AG04450 (cell line): Measurements from ENCODE around the gene KRTAP5-2. TPM values are rescaled to one million over a fixed set of nuclear protein-coding genes. Genes with fewer than 3 reads are reported as not detected.
"Not testable (repeated sequence)": the region's sequence is repeated elsewhere in the genome, so short reads cannot be mapped to it uniquely, and the experiment has no call there.

Source experiments
- CTCF ChIA-PET: fragments of 300-600, 350-600 bp; formaldehyde crosslinking; extraction: SDS; loops from one replicate; lab custom pipeline; 2022; ENCODE audit warnings: antibody characterized with exemption, inconsistent platforms; lab: Charles Lee
- POLR2A ChIA-PET: fragments of 350-600 bp; formaldehyde crosslinking; extraction: SDS; loops from one replicate; lab custom pipeline; 2021; ENCODE audit warnings: antibody characterized with exemption, inconsistent platforms; lab: Yijun Ruan, JAX
- DNase-seq: peaks from one replicate; pipeline ENCODE4 v3.0.0-alpha.2; 2011; ENCODE audit warnings: low read depth, low spot score
- H3K27ac ChIP-seq: one replicate; pipeline ENCODE4 v1.5.1; 2012; ENCODE audit warnings: low read depth, low read length, control low read depth
- H3K27me3 ChIP-seq: one replicate; pipeline ENCODE4 v1.6.0; 2012; ENCODE audit warnings: low read length; ENCODE audit not compliant: control insufficient read depth, insufficient read depth
- H3K4me3 ChIP-seq: 2 replicates; pipeline ENCODE4 v1.5.1; 2011; ENCODE audit warnings: mild to moderate bottlenecking, low read depth, low read length, control low read depth
- H3K9me3 ChIP-seq: 2 replicates; pipeline ENCODE4 v1.5.1; 2012; ENCODE audit warnings: low read length; ENCODE audit not compliant: control insufficient read depth, insufficient read depth
- CTCF ChIP-seq: IDR thresholded peaks from 2 replicates; pipeline ENCODE4 v1.5.1; 2011; ENCODE audit warnings: low read depth, low read length, control low read depth, inconsistent platforms
- polyA minus RNA-seq: library from RNA; depleted of rRNA, polyadenylated mRNA; stranded (reverse); fragments of >200 nt; gene quantifications from 2 replicates; pipeline ENCODE4 v1.2.3, GENCODE V29; 2011; rRNA and poly(A)+ RNA removed
- polyA plus RNA-seq: library from polyadenylated mRNA; depleted of rRNA; stranded (reverse); fragments of >200 nt; gene quantifications from 2 replicates; pipeline ENCODE4 v1.2.3, GENCODE V29; 2011; rRNA removed

The KRTAP5-2 gene, protein sequence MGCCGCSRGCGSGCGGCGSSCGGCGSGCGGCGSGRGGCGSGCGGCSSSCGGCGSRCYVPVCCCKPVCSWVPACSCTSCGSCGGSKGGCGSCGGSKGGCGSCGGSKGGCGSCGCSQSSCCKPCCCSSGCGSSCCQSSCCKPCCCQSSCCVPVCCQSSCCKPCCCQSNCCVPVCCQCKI
- polyA plus RNA-seq (not detected in 2 replicates), polyA minus RNA-seq (not detected in 2 replicates)

GRCh38 chr11:1597994-1598380 lies at the start of gene KRTAP5-2:
KRTAP5-2 (minus strand) TSS chr11:1598294; CDS start chr11:1598250, 44 bp downstream.
- Histone ChIP-seq H3K27ac (no peak within 1 kb of the TSS), H3K27me3 (peaks cover 37% of the 10 kb centered on the region), H3K4me3 (no peak within 1 kb of the TSS), H3K9me3 (no peaks in the 10 kb centered on the region)
- DNase-seq, result no peak
- ChIA-PET CTCF (interaction anchor here (0.7 kb wide), 2 partner anchors 16 to 302 kb away, joined by 3 to 6 read pairs; no protein-coding TSS in a partner anchor), POLR2A (interaction anchor here (0.6 kb wide), 1 partner anchor 20 kb away, joined by 3 read pairs; no protein-coding TSS in a partner anchor)
- TF ChIP-seq CTCF, result no peak

DNA sequence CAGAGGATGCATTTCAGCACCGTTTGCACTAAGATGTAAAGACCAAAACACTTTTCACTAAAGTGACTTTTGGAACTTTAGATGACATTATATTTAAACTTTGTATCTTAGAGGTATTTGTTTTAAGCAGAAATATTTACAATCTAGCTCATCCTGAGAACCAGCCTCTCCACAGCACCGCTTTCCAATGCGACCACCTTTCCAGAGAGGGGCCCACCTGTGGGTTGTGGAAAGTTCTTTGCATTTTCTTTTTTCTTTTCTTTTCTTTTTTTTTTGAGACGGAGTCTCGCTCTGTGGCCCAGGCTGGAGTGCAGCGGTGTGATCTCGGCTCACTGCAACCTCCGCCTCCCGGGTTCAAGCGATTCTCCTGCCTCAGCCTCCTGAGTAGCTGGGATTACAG lies 48.4 kb upstream of the KRTAP5-2 start:
- POLR2A ChIA-PET, result interaction anchor here (0.6 kb wide), 1 partner anchor 319 kb away, joined by 3 read pairs; no protein-coding TSS in a partner anchor
- CTCF ChIA-PET, result not testable (repeated sequence)

GRCh38 chr11:1645357-1645821 lies 47.3 kb upstream of the KRTAP5-2 start:
- no peak for TF ChIP-seq CTCF
- POLR2A ChIA-PET, result no interaction called here
- H3K4me3 ChIP-seq, result no peak overlapping the region
- CTCF ChIA-PET, result interaction anchor here (1.2 kb wide), 1 partner anchor 49 kb away, joined by 3 read pairs; no protein-coding TSS in a partner anchor
- H3K27me3 ChIP-seq, result peaks cover 18% of the 10 kb centered on the region
- DNase-seq, result no peak
- no peak overlapping the region for H3K27ac ChIP-seq
- H3K9me3 ChIP-seq, result no peaks in the 10 kb centered on the region

More for the DNA sequence above, 48.4 kb upstream of the KRTAP5-2 start:
- not testable (repeated sequence) for DNase-seq, H3K9me3 ChIP-seq, H3K4me3 ChIP-seq, H3K27ac ChIP-seq
- H3K27me3 ChIP-seq, result peaks cover 20% of the 10 kb centered on the region

- no peak for DNase-seq
- no peak for TF ChIP-seq CTCF
- H3K4me3 ChIP-seq, result no peak overlapping the region
- peaks cover 19% of the 10 kb centered on the region for H3K27me3 ChIP-seq
- ChIA-PET CTCF (interaction anchor here (1.2 kb wide), 1 partner anchor 49 kb away, joined by 3 read pairs; no protein-coding TSS in a partner anchor), POLR2A (no interaction called here)
- H3K9me3 ChIP-seq, result no peaks in the 10 kb centered on the region
- H3K27ac ChIP-seq, result no peak overlapping the region
Measured at GRCh38 chr11:1644601-1645356, 46.7 kb upstream of the KRTAP5-2 start.

DNA sequence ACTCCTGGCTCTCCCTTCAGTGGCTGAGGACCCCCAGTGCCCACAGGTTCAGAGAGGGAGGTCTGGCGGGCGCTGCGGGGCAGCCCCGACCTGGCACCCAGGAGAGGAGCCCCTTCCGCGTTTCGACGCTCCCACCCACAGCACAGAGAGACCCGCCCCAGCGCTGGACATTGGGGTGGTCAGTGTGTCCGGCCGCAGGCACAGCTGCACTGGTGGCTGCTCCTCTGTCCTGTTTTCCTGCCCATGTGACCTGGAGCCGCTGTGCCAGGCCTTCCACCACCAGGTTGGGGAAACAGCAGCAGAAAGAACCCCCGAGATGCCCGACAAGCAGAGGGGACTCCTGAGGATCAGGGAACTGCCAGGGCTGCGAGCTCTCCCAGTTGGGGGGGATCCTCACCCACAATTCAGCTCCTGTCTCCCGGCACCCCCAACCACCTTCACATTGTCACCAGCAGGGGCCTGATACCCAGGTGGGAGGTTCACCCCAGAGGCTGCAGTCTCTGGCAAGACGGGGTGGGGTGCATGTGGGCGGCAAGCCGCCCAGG lies 45.1 kb upstream of the KRTAP5-2 start:
- ChIA-PET POLR2A (no interaction called here), CTCF (interaction anchor here (1.4 kb wide), 2 partner anchors 9 to 11 kb away, joined by 4 to 11 read pairs; no protein-coding TSS in a partner anchor)
- Histone ChIP-seq H3K27ac (no peak overlapping the region), H3K4me3 (no peak overlapping the region), H3K9me3 (no peaks in the 10 kb centered on the region), H3K27me3 (peaks cover 30% of the 10 kb centered on the region)
- TF ChIP-seq CTCF, result no peak
- no peak for DNase-seq
